Measurements from ENCODE around the gene MDGA2.

- no peak for TF ChIP-seq POLR2AphosphoS5 (IDR thresholded peaks at IDR 0.05; ENCODE audit: low read depth, low read length)
- no peak for TF ChIP-seq SP1 (IDR thresholded peaks at IDR 0.05; ENCODE audit: low read depth, low read length)
- TF ChIP-seq CTCF (IDR thresholded peaks at IDR 0.05; ENCODE audit: control extremely low read depth in 1 of 3, insufficient read depth in 1 of 3, low read depth in 1 of 3, low read length in 3 of 3): no peak
These were observed 455.3 kb downstream of the MDGA2 start for GRCh38 chr14:47220096-47220495.

Measured in H1 (cell line).